WERI-Rb-1 (cell line): ENCODE measurements around the gene TEAD1.

Experiments used
- DNase-seq: peaks from one replicate; pipeline ENCODE4 v3.0.0-alpha.2; 2020
- H3K27ac ChIP-seq: fragments of 250-450 bp; sonication (Bioruptor Pico); 2 replicates; pipeline ENCODE4 v1.5.1; 2020; ENCODE audit warnings: mild to moderate bottlenecking, moderate library complexity
- H3K27me3 ChIP-seq: fragments of 250-450 bp; sonication (Bioruptor Pico); 2 replicates; pipeline ENCODE4 v1.5.1; 2021; ENCODE audit warnings: mild to moderate bottlenecking, low read depth, moderate library complexity; ENCODE audit not compliant: insufficient read depth, severe bottlenecking
- H3K36me3 ChIP-seq: fragments of 250-450 bp; sonication (Bioruptor Pico); 2 replicates; pipeline ENCODE4 v1.5.1; 2020; ENCODE audit warnings: mild to moderate bottlenecking, moderate library complexity
- H3K4me3 ChIP-seq: 2 replicates; pipeline ENCODE4 v1.5.1; 2011; ENCODE audit warnings: low read depth, mild to moderate bottlenecking, control low read depth, low read length
- H3K9me3 ChIP-seq: fragments of 250-450 bp; sonication (Bioruptor Pico); 2 replicates; pipeline ENCODE4 v1.5.1; 2021; ENCODE audit warnings: mild to moderate bottlenecking, moderate library complexity; ENCODE audit not compliant: severe bottlenecking
- CTCF ChIP-seq: IDR thresholded peaks from 2 replicates; pipeline ENCODE4 v1.5.1; 2011; ENCODE audit warnings: low read depth, mild to moderate bottlenecking, control low read depth, inconsistent platforms, low read length

The TEAD1 gene

GRCh38 chr11:12800032-12800671, 125.9 kb downstream of the TEAD1 start:
- no peaks in the 10 kb centered on the region for H3K27me3 ChIP-seq
- H3K36me3 ChIP-seq = peaks cover 6% of the 10 kb centered on the region
- DNase-seq = peak; percentile 82
- peak overlapping the region; percentile 39 for H3K4me3 ChIP-seq
- peak overlapping the region; percentile 88 for H3K27ac ChIP-seq
- H3K9me3 ChIP-seq = no peaks in the 10 kb centered on the region
- no peak for TF ChIP-seq CTCF

DNA sequence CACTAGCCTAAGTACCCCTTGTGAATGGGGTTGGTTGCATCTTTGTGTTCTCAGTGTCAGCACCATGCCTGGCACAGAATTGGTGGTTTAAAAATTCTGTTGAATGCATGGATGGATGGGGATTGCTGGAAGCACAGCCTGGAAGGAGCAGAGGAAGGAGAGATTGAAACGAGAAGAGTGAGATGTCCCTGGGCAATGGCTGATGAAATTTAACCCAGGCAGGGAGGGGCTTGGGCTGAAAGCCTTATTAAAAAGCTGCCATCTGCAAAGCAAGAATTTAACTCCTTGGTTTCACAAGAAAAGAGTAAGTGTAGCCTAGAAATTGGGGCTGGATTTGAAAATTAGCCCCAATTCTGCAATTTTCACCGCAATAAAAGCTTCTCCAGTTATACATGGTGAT, 126.7 kb downstream of the TEAD1 start:
- peak; percentile 50 for DNase-seq
- H3K36me3 ChIP-seq = peaks cover 3% of the 10 kb centered on the region
- no peaks in the 10 kb centered on the region for H3K27me3 ChIP-seq
- TF ChIP-seq CTCF = no peak
- peak overlapping the region; percentile 39 for H3K4me3 ChIP-seq
- H3K27ac ChIP-seq = peak overlapping the region; percentile 88
- no peaks in the 10 kb centered on the region for H3K9me3 ChIP-seq

GRCh38 chr11:12801976-12802375, 127.8 kb downstream of the TEAD1 start:
- H3K9me3 ChIP-seq = no peaks in the 10 kb centered on the region
- H3K4me3 ChIP-seq = no peak overlapping the region
- H3K36me3 ChIP-seq = no peaks in the 10 kb centered on the region
- no peak for DNase-seq
- H3K27ac ChIP-seq = peak overlapping the region; percentile 88
- no peak for TF ChIP-seq CTCF
- no peaks in the 10 kb centered on the region for H3K27me3 ChIP-seq

GRCh38 chr11:12802418-12803085, 128.3 kb downstream of the TEAD1 start:
- Histone ChIP-seq H3K4me3 (no peak overlapping the region), H3K36me3 (no peaks in the 10 kb centered on the region), H3K27me3 (no peaks in the 10 kb centered on the region), H3K9me3 (no peaks in the 10 kb centered on the region), H3K27ac (peak overlapping the region; percentile 88)
- no peak for DNase-seq
- TF ChIP-seq CTCF = no peak

GRCh38 chr11:12803086-12803826, 129.0 kb downstream of the TEAD1 start:
- Histone ChIP-seq H3K4me3 (no peak overlapping the region), H3K36me3 (no peaks in the 10 kb centered on the region), H3K27me3 (no peaks in the 10 kb centered on the region), H3K9me3 (no peaks in the 10 kb centered on the region), H3K27ac (peak overlapping the region; percentile 88)
- no peak for DNase-seq
- TF ChIP-seq CTCF = no peak
